GM23338 (cell line): ENCODE data around the gene CBFA2T3. TPM values are rescaled to one million over a fixed set of nuclear protein-coding genes. Genes with fewer than 3 reads are reported as not detected.

Experiments used
- ATAC-seq: fragments of 200-7000 bp; cut with Tn5 transposase; 3 replicates; pipeline ENCODE4 v1.9.1; 2020
- DNase-seq: peaks from one replicate; pipeline ENCODE4 v3.0.0-alpha.2; 2015; ENCODE audit warnings: low spot score
- H2AFZ ChIP-seq: fragments of 200-600 bp; sonication (generic); 2 replicates; pipeline ENCODE4 v1.8.0; 2016; ENCODE audit warnings: antibody characterized with exemption, mild to moderate bottlenecking, moderate library complexity
- H3F3A ChIP-seq: fragments of 200-600 bp; sonication (generic); replicated peaks from 2 replicates; pipeline ENCODE4 v1.8.0; 2017; ENCODE audit warnings: antibody characterized with exemption, mixed run types, low read depth
- H3K27ac ChIP-seq: fragments of 200-600 bp; sonication (generic); 2 replicates; pipeline ENCODE4 v1.6.1; 2016; ENCODE audit warnings: low read depth
- H3K27me3 ChIP-seq: fragments of 200-600 bp; sonication (generic); 2 replicates; pipeline ENCODE4 v1.8.0; 2016; ENCODE audit warnings: mild to moderate bottlenecking, mixed run types, moderate library complexity; ENCODE audit not compliant: insufficient read depth
- H3K36me3 ChIP-seq: fragments of 200-600 bp; sonication (generic); 2 replicates; pipeline ENCODE4 v1.8.0; 2016; ENCODE audit warnings: mild to moderate bottlenecking; ENCODE audit not compliant: insufficient read depth
- H3K4me1 ChIP-seq: fragments of 200-600 bp; sonication (generic); 2 replicates; pipeline ENCODE4 v1.8.0; 2016; ENCODE audit warnings: mild to moderate bottlenecking, moderate library complexity; ENCODE audit not compliant: insufficient read depth
- H3K4me2 ChIP-seq: fragments of 200-600 bp; sonication (generic); 2 replicates; pipeline ENCODE4 v1.7.1; 2017; ENCODE audit warnings: mixed run types
- H3K4me3 ChIP-seq: fragments of 200-600 bp; sonication (generic); 2 replicates; pipeline ENCODE4 v1.6.1; 2016; ENCODE audit warnings: mixed run types
- H3K79me2 ChIP-seq: fragments of 200-600 bp; sonication (generic); replicated peaks from 2 replicates; pipeline ENCODE4 v1.8.0; 2017; ENCODE audit warnings: mild to moderate bottlenecking; ENCODE audit not compliant: insufficient read depth
- H3K9me2 ChIP-seq: fragments of 200-600 bp; sonication (generic); 2 replicates; pipeline ENCODE4 v1.8.0; 2017; ENCODE audit not compliant: insufficient read depth
- H4K20me1 ChIP-seq: fragments of 200-600 bp; sonication (generic); replicated peaks from 2 replicates; pipeline ENCODE4 v1.8.0; 2017; ENCODE audit warnings: mild to moderate bottlenecking; ENCODE audit not compliant: insufficient read depth
- H3K27ac Mint-ChIP-seq: 2 replicates; pipeline ENCODE4 v1.8.0; 2020; ENCODE audit warnings: inconsistent platforms, mild to moderate bottlenecking, moderate library complexity, mixed read lengths
- H3K27me3 Mint-ChIP-seq: 3 replicates; pipeline ENCODE4 v1.8.0; 2022; ENCODE audit warnings: low read depth, mild to moderate bottlenecking, moderate library complexity, mixed read lengths, inconsistent platforms; ENCODE audit not compliant: insufficient read depth, poor library complexity
- H3K36me3 Mint-ChIP-seq: 3 replicates; pipeline ENCODE4 v1.8.0; 2021; ENCODE audit warnings: low read depth, mild to moderate bottlenecking, inconsistent platforms, moderate library complexity, mixed read lengths
- H3K4me1 Mint-ChIP-seq: 3 replicates; pipeline ENCODE4 v1.8.0; 2020; ENCODE audit warnings: mild to moderate bottlenecking, inconsistent platforms, mixed read lengths
- H3K4me3 Mint-ChIP-seq: 3 replicates; pipeline ENCODE4 v1.8.0; 2021; ENCODE audit warnings: moderate library complexity, mild to moderate bottlenecking, inconsistent platforms, mixed read lengths
- H3K9me3 Mint-ChIP-seq: 3 replicates; pipeline ENCODE4 v1.8.0; 2020; ENCODE audit warnings: moderate library complexity, mild to moderate bottlenecking, inconsistent platforms, mixed read lengths
- CTCF ChIP-seq, 2 experiments: fragments of 200-600 bp in 1 of 2; sonication (generic) in 1 of 2; conservative IDR thresholded peaks; 2 replicates each; pipeline versions ENCODE4 v1.5.1 to v1.6.1; 2016 to 2017; ENCODE audit warnings: antibody characterized with exemption in 2 of 2, low read depth in 2 of 2, mild to moderate bottlenecking in 2 of 2, moderate library complexity in 1 of 2
- EZH2 ChIP-seq: fragments of 200-600 bp; sonication (generic); IDR thresholded peaks from one replicate; pipeline ENCODE4 v1.8.0; 2017; ENCODE audit warnings: antibody characterized with exemption, mild to moderate bottlenecking, low read depth; ENCODE audit not compliant: unreplicated experiment
- EZH2phosphoT487 ChIP-seq: fragments of 200-600 bp; sonication (generic); IDR thresholded peaks from one replicate; pipeline ENCODE4 v1.8.1; 2018; ENCODE audit warnings: antibody characterized with exemption; ENCODE audit not compliant: unreplicated experiment
- JUNB ChIP-seq: IDR thresholded peaks from one replicate; pipeline ENCODE4 v1.6.1; 2016; ENCODE audit warnings: antibody characterized with exemption; ENCODE audit not compliant: unreplicated experiment
- ZNF462 ChIP-seq: fragments of 250-450 bp; sonication (Bioruptor Pico); IDR thresholded peaks from 2 replicates; pipeline ENCODE4 v1.5.0; 2020; ENCODE audit warnings: mild to moderate bottlenecking, moderate library complexity
- polyA plus RNA-seq: library from polyadenylated mRNA; unstranded; fragments of >200 nt; fragmentation: Nextera tagmentation; extraction: Ambion mirVana; gene quantifications from 2 replicates; pipeline ENCODE4 v1.2.1, GENCODE V29; 2016
- total RNA-seq: library from RNA; depleted of rRNA; stranded (reverse); fragments of >200 nt; shearing (Covaris generic); gene quantifications from 2 replicates; pipeline ENCODE4 v1.2.3, GENCODE V29; 2014

The CBFA2T3 gene
- total and polyA plus RNA-seq, 2 experiments from 2014 or later, result 0.87 to 1.5 TPM

DNA sequence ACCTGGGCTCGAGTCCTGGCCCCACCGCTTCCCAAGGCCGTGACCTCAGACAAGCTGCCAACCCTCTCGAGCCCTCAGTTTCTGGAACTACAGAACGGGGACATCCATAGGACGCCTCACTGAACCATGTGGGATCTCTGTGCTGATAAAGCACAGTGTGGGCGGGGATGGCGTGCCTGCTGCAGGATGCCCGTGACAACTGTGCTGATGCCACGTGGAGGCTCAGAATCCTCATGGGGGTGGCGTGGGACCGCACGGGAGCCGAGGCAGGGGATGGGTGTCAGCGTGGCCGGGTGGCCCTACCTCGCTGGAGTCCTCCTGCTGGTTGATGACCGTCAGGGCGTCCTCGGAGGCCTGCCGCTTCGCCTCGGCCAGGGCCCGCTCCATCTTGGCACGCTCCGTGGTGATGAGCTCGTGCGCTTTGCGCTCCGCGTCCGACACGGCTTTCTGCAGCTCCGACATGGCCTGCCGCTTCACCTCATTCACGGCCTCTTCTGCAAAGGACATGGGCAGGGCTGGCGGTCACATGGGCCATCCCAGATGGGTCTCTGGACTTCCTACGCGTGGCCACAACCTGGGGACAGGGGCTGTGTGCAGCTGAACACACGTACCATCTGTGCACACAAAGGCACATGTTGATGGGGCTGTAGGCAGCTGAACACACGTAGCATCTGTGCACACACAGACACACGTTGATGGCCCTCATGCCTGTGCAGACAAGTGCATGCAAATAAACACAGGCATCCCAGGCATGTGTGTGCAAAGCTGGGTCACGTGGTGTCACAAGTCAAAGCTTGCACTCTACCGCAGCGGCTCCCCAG is 97.8 kb downstream of the CBFA2T3 start:
- Histone ChIP-seq H3K4me1 (no peaks in the 10 kb centered on the region), H3K27me3 (no peaks in the 10 kb centered on the region), H2AFZ (no peak overlapping the region), H3K4me3 (no peak overlapping the region), H3K4me2 (no peak overlapping the region), H3K36me3 (no peaks in the 10 kb centered on the region), H3K9me2 (no peaks in the 10 kb centered on the region), H3K79me2 (no peaks in the 10 kb centered on the region), H3F3A (no peaks in the 10 kb centered on the region), H4K20me1 (no peaks in the 10 kb centered on the region), H3K27ac (no peak overlapping the region)
- Mint-ChIP-seq H3K9me3 (no peaks in the 10 kb centered on the region; the same call in none of the 3 replicates), H3K36me3 (no peaks in the 10 kb centered on the region; the same call in 2 of the 3 replicates), H3K27me3 (peaks cover 18% of the 10 kb centered on the region), H3K4me1 (no peaks in the 10 kb centered on the region; the same call in 2 of the 3 replicates), H3K4me3 (no peak overlapping the region), H3K27ac (no peak overlapping the region)
- TF ChIP-seq ZNF462 (CRISPR knock-in tag), result no peak
- TF ChIP-seq EZH2, result no peak
- TF ChIP-seq CTCF (conservative IDR thresholded peaks at IDR 0.05; ENCODE audit: low read depth in 2 of 2), result no peak
- no peak for TF ChIP-seq JUNB
- TF ChIP-seq EZH2phosphoT487, result no peak
- DNase-seq (no peak), ATAC-seq (no peak)
